Measurements from ENCODE around the gene TRAF3IP1.
"Not testable (repeated sequence)": the region's sequence is repeated elsewhere in the genome, so short reads cannot be mapped to it uniquely, and the experiment has no call there.

Gene TRAF3IP1

DNA sequence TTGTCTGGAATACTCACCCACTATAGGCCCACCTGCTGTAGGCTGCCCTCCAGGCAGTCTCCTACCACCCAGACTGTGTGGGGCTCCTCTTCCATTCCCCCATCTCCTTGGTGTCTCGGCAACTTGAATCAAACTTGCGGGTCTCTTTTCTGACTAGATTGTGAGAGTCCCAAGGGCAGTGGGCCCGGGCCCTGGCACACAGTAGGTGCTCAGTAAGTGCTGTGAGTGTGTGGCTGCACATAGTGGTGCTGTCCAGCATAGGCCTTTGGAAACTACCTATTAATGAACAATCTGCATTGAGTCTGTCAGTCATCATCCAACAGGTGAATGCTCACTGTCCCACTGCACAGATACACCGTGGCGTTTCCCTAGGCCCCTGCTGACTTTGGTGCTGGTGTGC, 62.8 kb downstream of the TRAF3IP1 start:
- DNase-seq = no peak

DNA sequence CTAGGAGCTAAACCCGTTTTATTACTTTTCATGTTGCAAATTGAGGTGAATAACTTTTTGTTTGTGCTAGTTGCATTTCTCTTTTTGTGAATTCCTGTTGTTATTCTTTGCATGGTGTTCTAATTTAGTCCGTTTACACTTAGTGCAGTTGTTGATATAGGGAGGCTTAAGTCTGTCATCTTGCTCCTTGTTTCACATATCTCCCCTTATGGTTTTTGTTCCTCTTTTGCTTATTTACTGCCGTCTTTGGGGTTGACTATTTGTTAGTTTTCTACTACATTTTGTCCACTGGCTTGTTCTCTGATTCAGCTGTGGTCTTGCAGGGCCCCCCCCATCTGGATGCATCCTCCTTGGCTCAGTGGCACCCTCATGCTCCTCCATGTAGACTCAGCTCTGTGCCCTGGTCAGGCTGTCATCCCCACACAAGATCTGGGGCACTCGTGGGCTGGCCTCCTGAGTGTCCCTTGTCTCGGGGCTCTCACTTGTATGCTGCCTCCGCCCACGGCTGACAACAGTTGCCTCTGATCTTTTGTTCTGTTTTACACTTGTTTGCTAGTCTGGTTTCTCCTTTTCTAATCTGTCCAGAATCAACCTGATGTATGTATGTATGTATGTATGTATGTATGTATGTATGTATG, 63.5 kb downstream of the TRAF3IP1 start:
- DNase-seq = no peak

DNA sequence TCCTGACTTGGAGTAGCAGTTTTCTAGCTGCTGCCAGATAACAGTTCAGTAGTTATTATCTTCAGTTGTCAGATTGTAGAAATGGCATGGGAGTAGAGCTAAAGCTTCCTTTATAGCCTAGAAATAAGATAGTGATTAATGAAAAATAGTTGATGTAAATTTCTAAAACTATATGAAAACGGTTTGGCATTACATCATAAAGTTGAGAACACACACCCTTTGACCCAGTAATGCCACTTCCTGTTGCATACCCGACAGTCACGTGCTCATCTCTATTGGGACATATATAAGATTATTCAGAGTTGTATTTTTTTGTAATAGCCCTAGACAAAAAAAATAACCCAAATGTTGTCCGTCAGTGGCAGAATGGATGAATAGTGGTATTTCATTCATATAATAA, 67.0 kb downstream of the TRAF3IP1 start:
- DNase-seq = no peak

DNA sequence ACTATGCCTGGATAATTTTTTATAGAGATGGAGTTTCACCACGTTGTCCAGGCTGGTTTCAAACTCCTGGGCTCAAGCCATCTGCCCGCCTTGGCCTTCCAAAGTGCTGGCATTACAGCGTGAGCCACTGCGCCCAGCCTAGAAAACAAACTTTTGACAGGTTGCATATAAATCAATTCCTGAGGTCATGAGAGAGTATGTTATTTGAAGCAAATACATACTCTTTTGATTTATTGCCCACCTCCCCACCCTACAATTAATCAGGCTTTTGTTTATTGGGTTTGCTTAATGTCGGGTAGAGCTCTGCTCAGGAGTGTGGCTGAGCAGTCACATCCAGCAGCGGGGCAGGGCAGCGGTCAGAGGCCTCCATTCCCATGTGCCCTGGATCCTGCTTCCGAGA, 68.5 kb downstream of the TRAF3IP1 start:
- DNase-seq = no peak

DNA sequence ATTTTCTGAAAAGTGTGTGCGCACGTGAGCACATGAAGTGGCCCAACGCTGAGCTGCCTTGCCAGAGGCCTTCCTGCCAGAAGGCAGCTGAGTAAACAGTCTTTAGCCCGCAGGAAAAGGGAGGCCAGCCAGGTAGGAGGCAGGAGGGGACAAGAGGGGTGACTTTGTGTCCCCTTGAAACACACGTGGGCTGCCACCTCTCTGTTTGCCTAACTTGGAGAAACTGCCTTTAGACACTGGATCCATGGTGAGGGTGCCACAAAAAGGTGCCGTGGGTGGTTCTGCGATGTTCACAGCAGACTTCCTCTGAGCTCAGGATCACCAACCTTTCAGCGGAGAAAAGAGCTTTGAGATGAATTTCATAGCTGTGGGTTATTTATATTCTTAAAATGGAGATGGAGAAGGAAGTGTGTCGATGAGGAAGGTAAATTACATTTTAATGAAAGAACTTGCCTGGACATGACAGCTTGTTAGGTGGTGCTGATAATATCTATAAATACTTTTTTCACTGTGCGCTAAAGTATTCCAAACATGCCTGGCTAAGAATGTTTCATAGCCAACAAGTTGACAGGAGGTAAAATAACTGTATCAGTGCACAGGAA, 69.8 kb downstream of the TRAF3IP1 start:
- no peak for DNase-seq

DNA sequence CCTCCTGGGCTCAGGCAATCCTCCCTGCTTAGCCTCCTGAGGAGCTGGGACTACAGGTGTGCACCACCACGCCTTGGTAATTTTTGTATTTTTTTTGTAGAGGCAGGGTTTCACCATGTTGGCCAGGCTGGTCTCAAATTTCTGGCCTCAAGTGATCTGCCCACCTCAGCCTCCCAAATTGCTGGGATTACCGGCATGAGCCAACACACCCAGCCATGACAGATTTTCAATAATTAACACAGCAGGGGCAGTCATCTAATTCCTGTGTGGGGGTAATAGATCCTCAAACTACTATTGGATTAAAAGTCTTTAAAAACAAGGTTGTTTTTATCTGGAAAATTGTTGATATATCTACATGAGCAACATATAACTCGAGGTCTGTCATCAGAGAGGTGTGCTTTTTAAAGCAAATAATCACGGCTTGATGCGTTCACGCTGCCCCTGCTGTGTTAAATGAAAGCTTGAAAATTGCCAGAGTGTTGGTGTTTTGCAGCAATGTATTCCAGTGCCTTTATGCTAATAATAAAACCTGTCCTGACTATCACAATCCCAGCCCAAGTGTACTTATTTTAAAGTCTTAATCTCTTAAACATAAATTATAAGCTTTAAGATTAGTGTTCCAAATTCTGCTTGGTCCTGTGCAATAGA, 70.8 kb downstream of the TRAF3IP1 start:
- peak; percentile 56 for DNase-seq

DNA sequence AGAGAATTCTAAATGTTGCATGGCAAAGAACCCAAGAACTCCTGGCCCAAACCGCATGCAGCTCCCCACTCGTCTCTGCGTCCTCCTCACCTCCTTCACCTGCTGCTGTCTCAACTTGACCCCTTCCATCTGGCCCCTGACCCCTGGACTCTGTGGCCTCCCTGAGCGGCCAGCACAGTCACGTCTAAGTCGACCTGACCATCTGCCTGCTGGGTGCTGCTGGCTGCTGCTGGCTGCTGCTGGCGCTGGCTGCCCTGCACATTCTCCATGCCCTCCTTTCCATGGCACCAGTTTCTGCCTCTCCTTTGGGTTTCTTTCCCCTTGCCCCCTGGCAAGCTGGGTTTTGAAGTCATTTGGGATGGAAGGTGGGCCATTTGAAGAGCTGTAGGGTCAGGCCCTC, 76.3 kb downstream of the TRAF3IP1 start:
- DNase-seq = no peak

DNA sequence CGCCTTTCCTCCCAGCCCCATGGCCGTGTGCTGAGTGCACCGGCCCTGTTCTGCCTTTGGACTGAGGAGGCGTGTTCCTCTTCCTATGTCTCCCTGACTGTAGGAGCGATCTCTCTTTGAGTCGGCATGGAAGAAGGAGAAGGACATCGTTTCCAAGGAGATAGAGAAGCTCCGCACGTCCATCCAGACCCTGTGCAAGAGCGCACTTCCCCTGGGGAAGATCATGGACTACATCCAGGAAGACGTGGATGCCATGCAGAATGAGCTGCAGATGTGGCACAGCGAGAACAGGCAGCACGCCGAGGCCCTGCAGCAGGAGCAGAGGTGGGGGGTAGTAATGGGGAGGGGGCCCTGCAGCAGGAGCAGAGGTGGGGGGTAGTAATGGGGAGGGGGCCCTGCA, 77.0 kb downstream of the TRAF3IP1 start:
- DNase-seq = no peak

DNA sequence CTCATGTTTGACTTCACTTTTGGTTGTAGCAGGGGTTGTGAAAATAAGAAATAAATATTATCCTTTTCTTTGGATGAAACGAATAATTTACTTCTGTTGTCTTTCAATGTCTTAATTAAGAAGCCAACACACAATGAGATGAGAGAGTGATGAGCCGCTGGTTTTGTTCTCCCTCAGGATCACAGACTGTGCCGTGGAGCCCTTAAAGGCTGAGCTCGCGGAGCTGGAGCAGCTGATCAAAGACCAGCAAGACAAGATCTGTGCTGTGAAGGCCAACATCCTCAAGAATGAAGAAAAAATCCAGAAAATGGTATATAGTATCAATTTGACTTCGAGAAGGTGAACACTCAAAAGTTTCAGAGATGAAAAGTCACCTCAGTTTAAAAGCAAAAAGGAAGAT, 78.3 kb downstream of the TRAF3IP1 start:
- no peak for DNase-seq

DNA sequence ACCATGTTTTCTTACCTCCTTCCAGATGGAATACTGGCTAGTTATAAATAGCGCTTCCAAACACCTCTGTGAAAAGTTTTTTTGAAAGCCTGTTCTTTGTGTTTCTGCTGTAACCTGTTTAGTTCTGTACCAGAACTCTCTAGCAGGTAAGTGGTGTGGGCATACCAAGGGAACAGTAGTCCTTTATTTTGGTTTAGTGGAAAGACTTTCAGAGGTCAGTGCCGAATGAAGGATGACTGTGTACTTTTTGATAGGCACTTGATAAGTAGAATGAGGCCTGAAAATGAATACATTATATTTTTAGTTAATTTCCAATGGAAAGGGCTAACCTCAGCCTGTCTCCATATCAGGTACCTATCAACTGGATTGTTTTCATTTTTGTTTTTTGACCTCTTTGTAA, 78.8 kb downstream of the TRAF3IP1 start:
- DNase-seq = no peak

DNA sequence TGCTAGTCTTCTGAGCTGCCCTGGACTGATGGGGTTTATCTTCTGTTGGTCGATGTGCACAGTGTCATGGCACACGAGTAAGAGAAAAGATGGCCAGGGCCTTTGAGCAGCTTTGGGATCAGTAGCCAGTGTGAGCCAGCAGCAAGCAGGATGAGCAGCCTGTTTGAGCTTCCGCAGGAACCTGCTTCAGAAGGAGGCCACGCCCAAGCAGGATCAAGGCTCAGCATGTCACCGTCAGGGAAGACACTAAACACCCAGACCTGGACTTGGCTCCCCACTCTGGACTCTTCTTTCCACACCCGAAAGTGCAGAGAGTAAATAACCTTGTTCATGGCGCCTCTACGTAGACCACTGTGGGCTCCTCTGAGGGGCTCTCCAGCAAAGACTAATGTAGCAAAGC, 81.2 kb downstream of the TRAF3IP1 start:
- DNase-seq = no peak

DNA sequence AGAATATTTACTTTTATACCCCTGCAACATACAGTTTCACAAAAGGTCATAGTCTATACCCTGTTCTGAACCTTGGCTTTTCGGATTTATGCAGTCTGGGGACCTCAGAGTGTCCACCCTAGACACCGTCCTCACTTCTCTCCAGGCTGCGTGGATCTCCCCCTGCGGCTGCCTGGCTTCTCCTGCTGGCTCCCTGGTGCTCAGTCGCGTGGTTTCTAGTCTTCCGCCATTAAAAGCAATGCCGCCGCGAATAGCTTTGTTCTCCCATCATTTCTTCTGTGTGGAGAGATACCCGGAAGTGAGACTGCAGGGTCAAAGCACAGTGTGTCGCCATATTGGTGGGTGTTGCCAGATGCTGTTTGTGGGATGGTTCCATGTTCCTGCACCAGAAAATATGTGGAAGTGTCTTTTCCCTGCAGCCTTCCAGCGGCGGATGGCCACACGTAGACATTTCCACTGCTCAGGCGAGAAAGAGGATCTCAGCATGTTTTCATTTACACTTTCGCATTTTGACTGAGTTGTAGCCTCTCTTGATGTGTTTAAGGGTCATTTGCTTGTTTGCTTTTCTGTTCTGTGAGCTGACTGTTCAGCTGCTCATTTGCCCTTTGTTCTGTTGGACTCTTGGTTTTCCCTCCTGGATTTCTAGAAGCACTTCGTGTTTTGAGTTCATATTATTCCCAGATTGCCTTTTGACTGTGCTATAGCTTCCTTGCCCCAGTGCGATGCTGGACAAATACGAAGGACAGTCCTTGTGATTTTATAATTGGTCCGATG, 83.5 kb downstream of the TRAF3IP1 start:
- no peak for DNase-seq

DNA sequence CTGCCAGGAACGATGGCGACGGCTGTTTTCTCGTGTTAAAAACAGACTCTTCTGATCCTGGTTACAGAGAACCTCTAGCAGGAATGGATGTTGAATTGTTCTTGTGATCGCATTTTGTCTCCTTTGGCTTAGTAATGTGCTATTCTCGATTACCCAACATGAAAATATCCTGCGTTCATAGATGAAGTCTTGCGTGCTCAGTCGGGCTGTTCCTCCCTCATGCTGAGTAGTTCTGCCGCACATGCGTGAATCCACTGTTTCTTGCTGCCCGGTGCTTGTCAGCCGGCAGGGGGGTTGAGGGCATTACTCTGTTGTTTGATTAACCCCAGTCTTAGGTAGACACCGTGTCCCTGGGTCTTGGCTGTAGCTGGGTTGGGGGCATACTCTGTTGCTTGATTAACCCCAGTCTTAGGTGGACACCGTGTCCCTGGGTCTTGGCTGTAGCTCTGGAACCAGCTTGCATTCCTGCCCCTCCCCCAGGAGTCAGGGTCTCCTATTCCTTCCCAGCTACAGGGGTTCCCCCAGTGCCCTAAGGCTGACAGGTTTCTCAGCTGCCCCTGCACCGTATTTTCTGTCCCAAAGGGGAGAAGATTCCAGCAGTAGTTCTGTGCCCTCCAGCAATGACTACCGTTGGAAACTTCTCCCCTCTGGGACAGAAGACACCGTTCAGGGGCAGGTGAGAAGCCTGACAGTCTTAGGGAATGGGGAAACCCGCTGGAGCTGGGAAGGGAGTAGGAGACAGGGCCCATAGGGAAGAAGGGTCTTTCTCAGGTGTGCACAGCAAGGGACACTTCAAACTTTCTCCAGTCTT, 84.3 kb downstream of the TRAF3IP1 start:
- no peak for DNase-seq

DNA sequence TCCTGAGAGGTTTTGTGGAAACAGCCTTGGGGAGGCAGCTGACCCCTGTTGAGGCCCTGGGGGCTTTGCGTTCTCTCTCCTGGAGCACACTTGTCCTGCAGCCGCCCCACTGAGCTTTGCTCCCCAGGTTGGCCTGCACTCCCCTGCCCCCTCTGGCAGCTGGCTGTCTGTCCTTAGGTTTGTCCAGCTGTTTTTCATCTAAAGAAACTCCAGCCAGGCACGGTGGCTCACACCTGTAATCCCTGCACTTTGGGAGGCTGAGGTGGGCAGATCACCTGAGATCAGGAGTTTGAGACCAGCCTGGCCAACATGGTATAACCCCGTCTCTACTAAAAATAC, 84.9 kb downstream of the TRAF3IP1 start:
- DNase-seq = not testable (repeated sequence)

DNA sequence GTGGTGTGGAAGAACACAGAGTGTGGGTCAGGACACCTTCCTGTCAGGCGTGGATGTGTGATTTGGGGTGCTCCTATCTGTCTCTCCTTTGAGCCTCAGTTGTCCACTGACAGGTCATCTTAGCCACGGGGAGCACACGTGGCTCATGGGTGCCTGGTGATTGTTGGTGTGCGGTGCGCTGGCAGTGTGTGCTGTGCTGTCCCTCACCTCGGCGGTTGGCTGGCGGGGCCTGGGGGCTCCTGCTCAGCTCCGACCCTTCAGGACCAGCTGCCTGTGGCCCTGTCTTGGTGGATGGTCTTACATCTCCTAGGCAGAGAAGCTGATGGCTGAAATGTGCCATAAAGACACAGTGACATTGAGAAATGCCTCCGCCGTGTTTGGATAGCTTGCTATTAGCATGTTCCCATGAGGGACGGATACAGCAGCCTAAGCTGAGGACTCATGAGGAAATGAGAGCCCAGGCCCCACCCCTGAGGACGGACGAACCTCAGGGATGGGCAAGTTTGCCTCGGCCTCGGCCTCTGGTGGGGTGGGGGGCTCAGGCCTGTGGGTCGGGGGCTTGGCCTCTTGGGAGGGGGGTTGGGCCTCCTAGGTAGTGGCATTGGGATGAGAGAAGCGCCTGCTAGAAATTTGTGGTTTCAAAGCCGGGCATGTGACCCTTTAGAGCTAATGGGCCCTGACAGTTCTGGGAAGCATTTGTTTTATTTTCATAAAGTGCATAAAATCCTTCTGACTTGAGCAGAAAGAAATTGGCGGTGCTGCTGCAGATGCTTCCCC, 86.1 kb downstream of the TRAF3IP1 start:
- no peak for DNase-seq

DNA sequence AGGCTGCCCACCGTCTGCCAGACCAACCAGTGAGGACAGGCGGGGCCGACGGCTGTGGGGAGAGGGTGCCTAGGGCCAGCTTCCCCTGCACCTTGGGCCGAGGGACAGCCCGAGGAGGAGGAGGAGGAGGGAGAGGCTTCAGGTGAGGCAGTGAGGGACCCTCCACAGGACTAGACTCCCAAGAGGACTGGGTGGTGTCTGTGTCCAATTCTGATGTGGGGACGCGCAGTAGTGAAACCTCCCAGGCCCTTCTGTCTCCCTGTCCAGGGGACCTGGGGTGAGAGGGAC, 86.6 kb downstream of the TRAF3IP1 start:
- DNase-seq = no peak

DNA sequence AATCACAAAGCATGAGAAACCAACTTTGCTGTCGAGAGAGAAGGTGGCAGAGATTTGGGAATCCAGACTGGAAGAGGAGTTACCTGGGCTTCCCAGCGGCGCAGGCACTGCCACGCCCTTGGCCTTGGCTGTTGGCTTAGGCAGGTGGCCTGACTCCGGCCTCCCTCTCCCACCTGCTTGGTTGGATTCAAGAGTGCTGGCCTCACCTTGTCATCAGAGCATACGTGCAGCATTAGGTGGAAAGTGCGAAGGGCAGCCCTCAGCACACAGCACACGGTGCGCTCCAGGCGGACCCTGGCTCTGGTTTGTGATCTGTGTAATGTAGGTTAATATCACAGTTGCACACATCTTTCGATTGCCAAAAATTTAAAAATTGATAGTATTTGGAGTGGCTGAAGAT, 87.2 kb downstream of the TRAF3IP1 start:
- no peak for DNase-seq

DNA sequence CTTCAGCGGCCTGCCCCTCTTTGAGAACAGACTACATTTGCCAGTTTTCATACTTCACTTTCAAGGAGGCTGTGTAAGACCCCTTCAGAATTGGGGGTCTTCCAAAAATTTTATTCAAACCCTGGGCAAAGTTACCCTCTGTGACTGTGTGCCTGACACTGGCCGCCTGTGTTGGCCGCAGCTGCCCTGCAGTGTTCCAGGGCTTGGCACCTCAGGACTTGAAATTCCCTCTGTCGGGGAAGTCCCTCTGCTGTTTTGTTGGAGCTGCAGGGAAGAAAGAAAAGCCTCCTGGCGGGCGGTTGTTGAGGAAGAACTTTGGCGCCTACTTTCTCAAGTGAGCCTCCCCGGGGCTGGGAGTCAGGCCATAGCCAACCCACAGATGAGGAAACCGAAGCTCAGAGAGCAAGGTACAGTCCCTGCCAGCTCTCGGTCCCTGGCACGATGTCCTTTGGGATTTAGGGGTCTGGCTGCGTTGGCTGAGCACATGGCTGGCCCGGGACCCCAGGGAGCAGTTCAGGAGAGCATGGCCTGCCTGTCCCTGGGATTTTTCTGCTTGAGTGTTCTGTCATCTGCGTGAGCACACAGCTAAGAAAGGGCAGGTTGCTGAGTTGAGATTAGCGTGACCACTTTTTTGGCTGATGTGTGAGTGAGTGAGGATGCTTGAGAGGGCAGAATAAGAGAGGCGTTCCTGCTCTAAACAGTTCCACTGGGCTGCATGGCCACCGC, 88.5 kb downstream of the TRAF3IP1 start:
- DNase-seq = no peak

DNA sequence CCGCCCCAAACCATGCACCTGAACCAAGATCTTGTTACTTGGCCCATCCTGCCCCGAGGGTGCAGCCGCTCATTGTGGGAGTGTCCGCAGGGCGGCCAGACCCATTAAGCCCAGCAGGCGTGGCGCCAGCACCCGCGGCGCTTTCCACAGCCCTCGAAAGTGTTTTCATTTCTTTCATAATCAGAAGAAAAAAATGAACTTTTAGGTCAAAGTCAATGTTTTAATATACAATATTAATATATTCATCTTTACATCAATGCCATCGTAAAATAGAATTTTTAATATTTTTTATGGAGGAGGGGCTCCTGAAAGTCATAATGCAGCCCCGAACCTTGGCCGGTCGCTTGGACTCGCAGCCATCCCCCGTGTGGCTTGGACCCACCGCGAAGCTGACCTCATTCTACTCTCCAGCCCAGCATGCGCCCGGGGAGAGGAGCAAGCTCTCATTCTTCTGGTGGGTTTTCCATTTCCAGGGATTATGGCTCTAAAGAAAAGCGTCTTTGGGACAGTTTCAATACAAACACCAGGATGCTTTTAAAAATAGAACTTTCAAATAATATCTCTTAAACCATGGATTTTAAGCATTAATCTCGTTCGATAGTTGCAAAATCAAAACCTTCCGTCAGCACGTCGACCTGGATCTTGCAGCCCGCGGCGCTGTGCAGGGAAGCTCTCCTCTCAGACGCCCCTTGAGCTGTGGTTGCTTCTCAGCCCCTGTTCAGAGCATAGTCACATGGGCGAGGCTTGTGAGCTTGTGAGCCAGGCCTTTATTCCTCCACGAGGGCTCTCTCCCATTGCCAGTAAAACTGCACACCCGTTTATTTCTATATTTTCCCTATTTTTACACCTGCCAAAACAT, 89.3 kb downstream of the TRAF3IP1 start:
- no peak for DNase-seq

DNA sequence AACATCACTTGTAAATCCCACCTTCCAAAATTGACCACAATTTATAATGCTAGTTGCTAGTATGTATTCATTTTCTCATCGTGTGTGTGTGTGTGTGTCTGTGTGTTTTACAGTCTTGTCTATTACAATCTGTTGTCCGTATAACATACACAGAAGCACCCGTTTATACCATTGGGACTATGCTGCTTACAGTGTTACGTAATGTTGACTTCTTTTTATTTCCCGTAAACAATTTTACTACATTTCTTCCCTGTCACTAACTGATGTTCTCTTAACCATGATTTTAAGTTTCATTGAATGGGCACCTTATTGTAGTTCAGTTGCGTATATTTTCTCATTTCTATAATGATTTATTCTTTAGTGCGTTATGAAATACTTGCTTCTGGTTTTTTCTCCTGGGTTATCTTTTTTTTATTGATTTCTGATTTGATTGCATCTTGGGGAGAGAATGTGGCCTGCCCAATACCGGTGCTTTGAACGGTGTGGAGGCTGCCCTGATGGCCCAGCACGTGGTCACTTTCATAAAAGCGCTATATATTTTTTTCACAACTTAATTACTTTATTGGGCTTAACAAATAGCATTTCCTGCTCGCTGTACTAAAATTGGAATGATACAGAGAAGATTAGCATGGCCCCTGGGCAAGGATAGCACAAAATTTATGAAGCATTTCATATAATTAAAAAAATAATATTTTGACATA, 91.9 kb downstream of the TRAF3IP1 start:
- DNase-seq = no peak

All from NCI-H82 (cell line).